HG03342 (cell line): Measurements from ENCODE around the gene SAFB.
"Not testable (repeated sequence)": the region's sequence is repeated elsewhere in the genome, so short reads cannot be mapped to it uniquely, and the experiment has no call there.

Source experiments
- ATAC-seq: cut with Tn5 transposase; IDR thresholded peaks from one replicate; pipeline ENCODE4 v1.9.1; 2021; ENCODE audit warnings: mild to moderate bottlenecking, moderate library complexity; ENCODE audit not compliant: unreplicated experiment

The SAFB gene

DNA sequence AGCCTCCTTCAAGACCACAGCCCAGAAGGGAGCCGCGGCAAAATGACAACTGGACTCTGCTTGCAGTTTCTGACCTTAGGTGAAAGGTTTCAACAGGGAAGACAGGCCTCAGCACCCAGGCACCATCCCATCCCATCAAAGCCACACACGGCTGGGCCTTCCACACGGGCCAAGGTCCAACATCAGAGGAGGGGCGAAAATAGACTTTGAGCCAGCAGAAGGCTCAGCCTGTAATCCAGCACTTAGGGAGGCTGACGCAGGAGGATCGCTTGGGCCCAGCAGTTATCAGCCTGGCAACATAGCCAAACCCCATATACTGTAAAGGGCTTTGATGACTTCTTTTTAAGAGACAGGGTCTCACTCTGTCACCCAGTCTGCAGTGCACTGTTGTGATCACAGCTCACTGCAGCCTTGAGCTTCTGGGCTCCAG is 28.3 kb upstream of the SAFB start:
- ATAC-seq, result no peak

DNA sequence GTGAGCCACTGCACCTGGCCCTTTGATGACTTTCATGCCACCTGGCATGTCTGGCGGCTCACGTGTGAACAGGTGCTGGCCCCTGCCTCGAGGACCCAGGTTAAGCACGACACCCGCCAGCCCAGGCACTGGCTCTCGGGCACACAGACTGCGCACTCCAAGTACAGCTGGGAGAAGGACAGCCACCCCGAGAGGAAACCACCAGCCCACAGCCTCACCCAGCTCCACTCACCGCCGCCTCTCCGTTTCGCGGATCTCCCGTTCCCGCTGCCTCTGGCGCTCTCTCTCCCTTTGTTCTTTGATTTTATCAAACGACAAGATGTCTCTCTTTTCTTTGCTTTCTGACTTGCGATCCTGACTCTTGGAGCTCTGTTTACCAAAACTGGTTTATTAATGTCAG is 27.8 kb upstream of the SAFB start:
- ATAC-seq, result no peak

DNA sequence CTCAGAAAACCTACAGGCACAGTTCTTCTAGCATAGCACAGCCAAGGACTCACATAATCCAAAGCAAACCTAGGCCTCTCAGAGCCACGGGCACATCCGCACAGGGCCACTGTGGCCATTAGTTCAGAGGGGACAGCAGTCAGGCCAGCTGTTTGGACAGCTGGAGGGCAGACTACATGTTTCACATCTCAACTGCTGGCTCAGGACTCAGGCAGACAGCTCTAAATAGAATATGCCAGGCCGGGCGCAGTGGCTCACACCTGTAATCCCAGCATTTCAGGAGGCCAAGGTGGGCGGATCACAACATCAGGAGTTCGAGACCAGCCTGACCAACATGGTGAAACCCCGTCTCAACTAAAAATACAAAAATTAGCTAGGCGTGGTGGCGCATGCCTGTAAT is 27.1 kb upstream of the SAFB start:
- ATAC-seq, result no peak

DNA sequence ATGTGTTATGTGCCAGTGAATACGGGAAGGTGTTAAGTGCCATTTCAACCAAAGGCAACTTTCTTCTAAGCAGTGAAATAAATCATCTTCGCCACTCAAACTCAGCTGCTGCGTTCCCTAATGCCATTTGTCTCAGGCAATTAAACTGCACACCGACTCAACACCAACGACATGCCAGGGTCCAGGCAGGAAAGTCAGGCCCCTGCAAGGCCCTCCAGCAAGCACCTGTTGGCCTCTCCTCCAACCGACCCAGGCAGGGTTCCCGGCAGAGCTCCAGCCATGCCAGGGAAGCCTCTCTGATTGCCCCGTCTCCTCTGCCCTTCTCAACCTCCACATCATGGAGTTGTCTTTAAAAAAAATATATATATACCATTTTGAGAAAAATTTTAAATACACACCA is 22.1 kb upstream of the SAFB start:
- ATAC-seq, result no peak

DNA sequence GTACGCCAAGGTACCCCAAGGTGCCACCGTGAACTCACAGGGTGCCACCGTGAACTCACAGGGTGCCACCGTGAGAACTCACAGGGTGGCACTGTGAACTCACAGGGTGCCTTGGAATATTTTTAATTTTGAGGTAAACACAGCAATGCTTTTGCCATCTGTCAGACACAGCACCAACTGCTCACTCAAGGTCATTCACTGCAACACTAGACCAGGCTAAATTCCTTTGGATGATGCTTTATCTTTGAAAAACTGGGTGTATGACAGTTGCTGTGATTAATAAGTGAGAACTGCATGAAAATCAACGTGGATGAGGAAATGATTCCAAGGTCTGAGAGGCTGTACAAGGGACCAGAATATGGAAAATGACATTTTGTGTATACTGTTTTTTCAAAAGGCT is 19.3 kb upstream of the SAFB start:
- no peak for ATAC-seq

DNA sequence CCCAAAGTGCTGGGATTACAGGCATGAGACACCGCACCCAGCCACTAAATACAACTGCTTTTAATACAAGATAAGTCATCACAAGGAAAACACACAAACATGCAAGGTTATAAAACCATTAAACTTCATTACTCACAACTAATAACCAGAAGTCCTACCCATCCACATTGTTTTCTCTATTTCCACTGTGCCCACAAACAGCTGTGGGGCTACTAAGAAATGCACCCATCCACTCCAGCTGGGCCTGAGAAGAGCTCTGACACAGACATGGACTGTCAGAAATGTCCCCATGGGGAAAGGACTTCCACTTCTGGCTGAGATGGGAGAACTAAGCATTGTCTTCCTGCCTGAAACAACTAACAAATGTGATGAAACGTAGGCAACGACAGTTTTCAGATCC is 17.5 kb upstream of the SAFB start:
- no peak for ATAC-seq

DNA sequence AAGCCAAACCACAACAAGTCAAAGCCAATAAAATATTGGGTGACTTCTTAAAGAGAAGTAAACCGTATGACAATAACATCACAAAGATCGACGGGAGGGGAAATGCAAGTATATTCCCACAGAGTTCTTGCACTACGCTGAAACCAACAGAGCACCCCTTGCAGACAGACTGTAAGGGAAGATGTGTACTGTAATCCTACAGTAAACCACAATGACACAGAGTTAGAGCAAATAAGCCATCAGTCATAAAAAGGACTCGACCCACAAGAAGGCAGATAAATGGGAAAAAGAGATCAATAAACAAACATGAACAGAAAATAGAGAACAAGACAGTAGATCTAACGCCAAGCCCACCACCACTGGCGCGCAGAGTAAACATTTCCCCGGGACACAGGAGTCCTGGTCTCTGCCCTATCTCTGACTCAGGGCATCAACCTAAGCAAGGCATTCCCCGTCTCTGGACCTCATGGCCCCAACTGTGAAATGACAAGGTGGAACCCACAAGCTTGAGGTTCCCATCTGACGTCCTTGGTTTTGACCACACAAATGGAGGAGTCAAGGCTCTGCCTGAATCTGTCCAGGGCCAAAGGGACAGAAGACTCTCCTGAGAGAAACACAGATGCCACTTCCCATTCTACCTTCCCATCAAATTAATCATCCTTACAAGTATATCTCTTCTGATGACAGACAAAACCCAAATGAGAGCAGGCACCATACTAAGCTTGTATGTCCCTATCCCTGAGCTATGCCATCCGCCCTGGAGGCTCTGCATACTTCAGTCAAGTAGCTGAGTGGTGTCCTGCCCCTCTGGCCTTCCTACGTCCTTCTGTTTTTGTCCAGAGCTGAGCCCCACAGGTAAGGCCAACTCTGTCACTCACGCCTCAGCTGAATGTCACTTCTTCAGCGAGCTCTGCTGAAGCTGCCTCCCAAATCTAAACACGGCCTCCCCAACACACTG is 15.3 kb upstream of the SAFB start:
- ATAC-seq, result no peak

DNA sequence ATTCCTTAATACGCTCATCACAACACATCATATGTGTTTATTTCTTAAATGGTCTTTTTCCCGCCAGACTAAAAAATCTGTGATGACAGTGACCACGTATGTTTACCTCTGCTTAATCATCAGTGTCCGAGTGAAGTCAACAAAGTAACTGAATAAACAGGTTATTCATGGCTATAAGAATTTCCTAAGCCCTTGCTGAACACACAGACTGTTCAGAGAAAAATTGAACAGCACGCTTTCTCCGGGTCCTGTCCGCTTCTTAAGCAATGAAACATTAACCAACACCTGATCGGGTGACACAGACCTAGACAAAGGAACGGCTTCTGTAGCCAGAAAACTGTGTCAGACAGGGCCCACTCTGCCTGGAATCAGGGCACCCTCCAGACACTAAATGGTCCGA is 14.6 kb upstream of the SAFB start:
- no peak for ATAC-seq

DNA sequence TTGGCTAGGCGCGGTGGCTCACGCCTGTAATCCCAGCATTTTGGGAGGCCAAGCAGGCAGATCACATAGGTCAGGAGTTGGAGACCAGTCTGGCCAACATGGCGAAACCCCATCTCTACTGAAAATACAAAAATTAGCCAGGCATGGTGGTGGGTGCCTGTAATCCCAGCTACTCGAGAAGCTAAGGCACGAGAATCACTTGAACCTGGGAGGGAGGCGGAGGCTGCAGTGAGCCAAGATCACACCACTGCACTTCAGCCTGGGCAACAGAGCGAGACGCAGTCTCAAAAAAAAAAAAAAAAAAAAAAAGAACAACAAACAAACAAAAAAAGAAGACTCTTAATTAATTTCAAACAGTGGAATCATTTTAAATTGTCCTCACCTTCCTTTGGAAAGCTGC is 14.1 kb upstream of the SAFB start:
- not testable (repeated sequence) for ATAC-seq

DNA sequence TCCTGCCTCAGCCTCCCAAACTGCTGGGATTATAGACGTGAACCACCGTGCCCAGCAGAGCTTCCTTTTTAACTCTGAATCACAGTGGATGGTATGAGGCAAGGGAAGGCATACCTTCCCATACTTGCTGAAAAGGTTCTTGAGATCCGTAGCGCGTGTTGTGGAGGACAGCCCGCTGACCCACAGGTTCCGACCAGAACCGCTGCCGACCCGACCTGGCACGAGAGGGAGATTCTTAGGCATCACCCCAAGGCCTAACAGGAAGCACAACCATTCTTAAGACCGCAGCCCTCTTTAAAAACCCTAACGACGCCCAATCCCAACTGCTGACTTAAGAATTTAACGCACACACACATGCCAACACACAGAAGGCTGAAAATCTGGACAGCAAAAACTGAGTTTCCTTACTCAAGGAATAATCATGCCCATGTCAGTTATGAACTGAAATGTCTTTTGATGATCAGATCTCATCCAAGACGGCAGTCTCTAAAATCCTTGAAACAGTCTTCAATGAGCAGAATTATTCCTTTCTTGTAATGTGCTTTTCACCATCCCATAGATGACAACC is 12.9 kb upstream of the SAFB start:
- no peak for ATAC-seq

DNA sequence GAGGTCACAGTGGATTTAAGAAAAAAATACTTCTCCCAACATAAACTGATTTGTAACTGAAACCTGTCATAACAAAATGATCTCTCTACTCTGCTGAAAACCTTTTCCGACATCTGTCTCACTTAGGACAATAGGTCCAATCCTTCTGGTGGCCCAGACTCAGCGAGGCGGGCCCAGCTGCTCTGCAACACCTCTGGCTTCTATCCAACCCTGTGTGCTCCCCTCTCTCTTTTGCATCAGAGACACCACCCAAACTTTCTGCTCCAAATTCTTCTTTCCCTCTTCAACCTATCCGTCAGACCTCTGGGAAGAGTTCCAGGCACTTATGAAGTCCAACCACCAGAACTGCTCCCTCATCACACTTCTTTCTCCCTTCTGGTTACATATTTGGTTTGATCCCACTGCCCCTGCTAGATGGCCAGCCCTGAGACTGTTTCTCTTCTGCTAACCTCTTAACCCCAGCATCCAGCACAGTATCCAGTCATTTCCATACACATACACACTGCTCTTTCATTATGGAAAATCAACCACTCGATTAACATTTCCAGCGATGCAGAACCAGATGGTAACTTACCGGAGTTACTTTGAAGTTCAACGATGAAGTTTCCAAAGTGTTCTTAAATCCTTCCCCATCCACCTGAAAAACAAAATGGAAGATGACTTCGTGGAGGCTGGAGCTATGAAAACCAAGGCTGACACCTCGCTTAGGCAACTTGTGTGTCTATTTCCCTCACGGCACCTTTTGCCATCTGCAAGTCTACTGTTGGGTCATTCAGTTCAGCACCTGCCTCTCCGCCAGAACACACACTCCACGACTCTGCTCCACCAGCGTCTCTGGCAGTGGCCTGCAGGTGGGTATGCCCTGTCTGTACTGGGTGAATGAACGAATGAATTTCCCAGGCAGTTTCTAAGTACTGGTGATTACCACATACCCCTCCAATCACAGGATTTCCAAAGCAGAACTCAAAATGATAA is 9.7 kb upstream of the SAFB start:
- ATAC-seq, result no peak

DNA sequence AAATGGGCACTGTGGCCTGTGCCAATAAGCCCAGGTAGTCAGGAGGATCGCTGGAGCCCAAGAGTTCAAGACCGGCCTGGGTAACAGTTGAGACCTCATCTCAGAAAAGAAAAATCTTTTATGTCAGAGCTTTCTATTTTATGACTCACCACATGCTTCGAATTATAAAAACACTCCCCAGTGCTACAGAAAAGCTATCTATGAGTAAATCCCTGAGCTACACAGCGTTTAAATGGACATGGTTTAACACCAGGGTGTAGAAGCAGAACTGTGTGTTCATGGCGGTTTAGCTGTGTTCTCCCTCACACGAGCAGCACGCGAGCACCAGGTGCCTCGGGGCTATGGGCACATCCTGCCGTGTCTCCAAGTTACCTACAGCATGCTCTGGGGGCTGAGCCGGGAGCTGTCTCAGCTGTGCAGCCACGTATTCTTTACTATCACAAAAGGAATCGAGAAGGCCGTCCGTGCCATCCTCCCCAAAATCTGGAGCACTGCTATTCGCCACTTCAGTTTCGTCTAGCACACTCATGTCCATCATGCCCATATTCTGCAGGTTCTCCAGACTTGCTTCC is 7.0 kb upstream of the SAFB start:
- ATAC-seq, result no peak

DNA sequence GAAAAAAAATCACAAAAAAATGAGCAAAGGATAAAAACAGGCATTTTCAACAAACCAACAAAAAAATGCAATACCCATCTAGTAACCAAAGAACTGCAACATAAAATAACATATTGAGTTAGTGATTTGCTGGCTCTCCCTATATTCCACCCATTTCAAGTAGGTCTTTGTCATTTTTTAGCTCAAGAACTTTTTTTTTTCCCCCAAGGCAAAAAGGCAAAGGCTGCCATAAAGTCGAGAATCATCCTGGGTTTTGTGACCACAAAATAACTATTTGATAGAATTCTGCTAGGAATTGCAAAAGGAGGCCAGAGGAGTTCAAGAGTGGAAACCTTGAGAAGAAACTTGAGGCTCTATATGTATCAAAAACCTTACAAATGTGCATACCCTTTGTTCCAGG is 5.8 kb upstream of the SAFB start:
- no peak for ATAC-seq

DNA sequence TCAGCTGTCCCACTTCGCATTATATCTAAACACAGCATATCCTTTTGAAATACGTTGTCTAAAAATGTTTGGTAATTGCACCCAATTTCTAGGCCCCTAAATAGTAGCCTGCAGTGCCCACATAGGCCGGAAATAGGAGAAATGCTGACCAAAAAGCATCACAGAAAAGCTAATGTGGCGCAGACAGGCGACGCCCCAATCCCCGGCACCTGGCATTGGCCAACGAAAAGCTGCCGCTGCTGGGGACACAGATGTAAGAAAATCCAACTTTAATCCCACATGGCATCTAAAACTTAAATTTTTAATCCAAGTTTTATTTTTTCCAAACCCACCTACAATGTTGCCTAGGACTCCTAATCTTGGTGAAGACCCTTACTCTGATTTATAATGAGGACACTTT is 4.3 kb upstream of the SAFB start:
- no peak for ATAC-seq

DNA sequence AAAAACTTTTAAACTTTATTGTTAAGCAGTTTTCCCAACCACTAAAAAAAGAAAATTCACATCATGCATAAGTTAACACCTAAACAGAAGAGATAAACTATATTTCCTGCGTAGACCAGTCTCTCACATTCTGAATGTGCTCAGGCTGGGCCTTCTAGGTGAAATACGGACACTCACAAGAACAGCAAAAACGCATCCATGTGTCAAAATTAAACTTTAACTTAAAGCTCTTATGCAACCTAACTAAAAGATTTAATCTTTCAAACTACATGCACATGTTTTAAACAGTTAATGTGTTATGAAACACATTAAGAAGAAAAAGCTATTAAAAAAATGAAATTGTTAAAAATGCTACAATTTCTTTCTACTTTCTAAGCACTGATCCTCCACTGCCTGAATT is 2.9 kb upstream of the SAFB start:
- ATAC-seq, result no peak

DNA sequence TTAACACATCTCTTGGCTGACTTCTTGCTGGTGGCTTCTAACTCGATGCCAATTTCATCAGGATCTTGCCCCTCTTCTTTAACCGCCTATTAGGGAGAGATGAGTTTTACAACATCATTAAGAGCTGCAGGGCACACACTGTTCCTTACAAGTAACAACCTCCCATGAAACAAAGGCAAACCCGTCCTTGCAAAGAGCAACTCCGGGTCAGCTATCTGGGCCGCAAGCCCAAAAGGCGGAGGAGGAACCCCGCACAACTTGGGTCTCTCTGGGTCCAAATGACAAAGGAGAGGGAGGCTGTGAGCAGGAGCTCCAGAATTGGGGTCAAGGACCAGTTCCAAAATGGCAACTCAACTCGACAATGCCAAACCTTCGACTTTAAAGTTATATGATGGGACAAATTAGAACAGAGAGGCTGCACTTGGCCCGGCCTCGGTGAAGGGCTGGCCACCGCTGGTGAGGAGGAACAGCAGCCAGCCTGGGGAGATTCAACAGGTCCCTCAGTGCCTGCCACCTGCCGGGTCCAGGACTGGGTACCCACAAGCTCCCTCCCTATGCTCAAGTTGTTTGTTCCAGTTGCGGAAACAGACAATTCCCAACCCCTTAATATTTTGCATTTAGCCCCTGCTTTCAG is 1.5 kb upstream of the SAFB start:
- no peak for ATAC-seq

DNA sequence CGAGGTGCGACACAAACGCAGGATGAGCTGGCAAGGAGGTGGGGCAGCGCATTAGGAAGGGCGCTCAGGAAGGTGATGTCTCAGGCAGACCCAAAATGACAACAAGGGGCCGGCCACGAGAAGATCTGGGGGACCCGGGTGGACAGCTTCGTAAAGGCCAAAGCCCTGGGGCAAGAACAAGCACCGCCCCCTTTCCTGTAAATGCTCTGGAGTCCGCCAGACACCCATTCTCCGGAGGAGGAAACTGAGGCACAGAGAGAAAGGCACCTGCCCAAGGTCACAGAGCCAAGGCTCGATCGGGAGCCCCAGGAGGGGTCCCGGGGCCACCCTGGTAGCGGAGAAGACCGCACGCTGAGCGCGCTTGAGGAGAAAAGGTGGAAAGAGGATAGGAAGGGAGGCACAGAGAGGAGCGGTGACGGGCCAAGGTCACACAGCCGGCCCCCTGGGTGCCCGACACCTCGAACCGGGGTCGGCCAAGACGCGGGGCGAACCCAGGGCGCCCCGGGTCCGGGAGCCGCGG is 878 bp upstream of the SAFB start:
- ATAC-seq, result no peak

DNA sequence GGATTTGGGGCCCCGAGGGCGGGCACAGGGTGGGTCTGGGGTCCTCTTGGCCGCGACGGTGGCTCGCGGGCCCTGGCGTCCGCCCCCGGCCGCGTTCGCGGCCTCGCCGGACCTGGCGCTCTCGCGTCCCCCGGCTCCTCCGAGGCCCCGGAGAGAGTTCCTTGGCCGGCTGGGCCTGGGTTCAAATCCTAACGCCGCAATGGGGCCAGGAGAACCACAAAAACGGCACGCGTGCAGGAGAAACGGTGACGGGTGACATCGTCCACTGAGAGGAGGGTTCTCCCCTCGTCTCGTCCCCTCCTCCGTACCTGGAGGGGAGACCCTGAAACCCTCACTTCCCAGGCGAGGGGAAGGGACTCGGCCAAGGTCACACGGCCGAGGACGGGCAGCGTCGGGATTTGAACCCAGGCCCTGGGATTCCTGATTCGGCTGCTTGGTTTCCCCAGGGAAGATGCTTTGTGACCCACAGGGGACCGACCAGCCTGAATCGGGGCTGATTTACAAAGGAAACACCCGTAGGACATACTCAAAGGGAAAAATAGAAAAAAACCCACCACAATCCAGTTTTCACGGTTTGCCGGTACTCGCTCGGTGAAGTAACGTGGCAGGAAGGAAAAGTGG is 624 bp downstream of the SAFB start:
- ATAC-seq, result peak; percentile 5

DNA sequence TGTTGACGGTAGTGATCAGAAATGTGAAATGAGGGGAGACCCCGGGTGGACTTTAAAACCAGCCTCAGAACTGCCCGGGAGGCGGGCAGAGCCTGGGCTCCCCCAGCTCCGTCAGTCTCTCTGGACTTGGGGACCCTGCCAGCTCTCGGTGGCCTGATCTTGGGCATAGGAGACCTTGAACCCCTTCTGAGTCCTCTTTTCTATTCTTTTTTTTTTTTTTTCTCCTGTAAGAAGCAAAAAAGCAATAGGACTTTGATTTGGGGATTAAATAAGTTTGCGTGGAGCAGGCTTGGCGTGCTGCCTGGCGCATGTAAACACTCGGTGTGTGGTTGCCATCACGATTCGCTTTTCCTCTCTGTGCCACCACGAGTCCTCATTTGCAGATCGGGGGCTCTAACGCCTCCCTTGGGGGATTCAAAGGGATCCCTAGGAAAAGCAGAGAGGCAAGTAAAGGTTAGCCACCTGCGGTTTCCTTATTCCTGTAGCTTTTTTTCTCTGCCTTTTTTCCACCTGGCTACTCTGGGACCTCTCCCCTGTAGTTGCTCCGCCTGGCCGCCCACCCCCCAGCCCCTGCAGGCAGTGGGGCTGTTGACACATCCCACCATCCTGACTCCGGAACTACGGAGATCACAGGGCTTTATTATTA is 1.3 kb downstream of the SAFB start:
- no peak for ATAC-seq
